MM.1S (cell line): ENCODE data around the gene ANKRD65.
"Not testable (repeated sequence)": the region's sequence is repeated elsewhere in the genome, so short reads cannot be mapped to it uniquely, and the experiment has no call there.

ENCODE experiments used
- DNase-seq: peaks from one replicate; pipeline ENCODE4 v3.0.0-alpha.2; 2015
- H2AFZ ChIP-seq: fragments of 300-600 bp; sonication (generic); 2 replicates; pipeline ENCODE4 v1.6.0; 2016; ENCODE audit warnings: antibody characterized with exemption, low read length
- H3F3A ChIP-seq: fragments of 300-600 bp; sonication (generic); 2 replicates; pipeline ENCODE4 v1.6.1; 2016; ENCODE audit warnings: mild to moderate bottlenecking, antibody characterized with exemption, low read length, moderate library complexity, mixed read lengths; ENCODE audit not compliant: insufficient read depth
- H3K27ac ChIP-seq: fragments of 300-600 bp; sonication (generic); 2 replicates; pipeline ENCODE4 v1.5.1; 2016; ENCODE audit warnings: mild to moderate bottlenecking, low read length
- H3K27me3 ChIP-seq: fragments of 300-600 bp; sonication (generic); replicated peaks from 2 replicates; pipeline ENCODE4 v1.6.0; 2016; ENCODE audit warnings: low read length; ENCODE audit not compliant: insufficient read depth
- H3K36me3 ChIP-seq: fragments of 300-600 bp; sonication (generic); replicated peaks from 2 replicates; pipeline ENCODE4 v1.6.1; 2016; ENCODE audit warnings: mild to moderate bottlenecking, low read length, mixed read lengths; ENCODE audit not compliant: insufficient read depth
- H3K4me1 ChIP-seq: fragments of 300-600 bp; sonication (generic); 2 replicates; pipeline ENCODE4 v1.6.1; 2016; ENCODE audit warnings: low read length, mixed read lengths
- H3K4me2 ChIP-seq: fragments of 300-600 bp; sonication (generic); 2 replicates; pipeline ENCODE4 v1.6.0; 2016; ENCODE audit warnings: low read depth, low read length
- H3K4me3 ChIP-seq: fragments of 300-600 bp; sonication (generic); 2 replicates; pipeline ENCODE4 v1.5.1; 2016; ENCODE audit warnings: low read length, mixed read lengths
- H3K79me2 ChIP-seq: fragments of 300-600 bp; sonication (generic); 2 replicates; pipeline ENCODE4 v1.6.1; 2016; ENCODE audit warnings: mixed run types, low read length, mixed read lengths
- H3K9ac ChIP-seq: fragments of 300-600 bp; sonication (generic); 2 replicates; pipeline ENCODE4 v1.6.1; 2016; ENCODE audit warnings: low read length, mixed read lengths
- H3K9me2 ChIP-seq: fragments of 300-600 bp; sonication (generic); replicated peaks from 2 replicates; pipeline ENCODE4 v1.6.1; 2016; ENCODE audit warnings: mild to moderate bottlenecking, low read length, mixed read lengths; ENCODE audit not compliant: insufficient read depth
- H3K9me3 ChIP-seq: fragments of 300-600 bp; sonication (generic); replicated peaks from 2 replicates; pipeline ENCODE4 v1.6.1; 2016; ENCODE audit warnings: mild to moderate bottlenecking, low read length, mixed read lengths; ENCODE audit not compliant: insufficient read depth
- H4K20me1 ChIP-seq: fragments of 300-600 bp; sonication (generic); 2 replicates; pipeline ENCODE4 v1.6.1; 2016; ENCODE audit warnings: mild to moderate bottlenecking, low read length, moderate library complexity, mixed read lengths; ENCODE audit not compliant: insufficient read depth
- EZH2 ChIP-seq: fragments of 300-600 bp; sonication (generic); optimal IDR thresholded peaks from 2 replicates; pipeline ENCODE3; 2017; ENCODE audit warnings: low read depth, mild to moderate bottlenecking, antibody characterized with exemption, low read length, mixed read lengths
- EZH2phosphoT487 ChIP-seq: fragments of 300-600 bp; sonication (generic); IDR thresholded peaks from 2 replicates; pipeline ENCODE4 v1.6.1; 2018; ENCODE audit warnings: antibody characterized with exemption, low read length
- TF ChIP-seq, protein P1 (sequence below): fragments of 300-600 bp; sonication (generic); IDR thresholded peaks from 2 replicates; pipeline ENCODE4 v1.5.1; 2016; ENCODE audit warnings: antibody characterized with exemption, low read length, mixed read lengths

ANKRD65 gene

DNA sequence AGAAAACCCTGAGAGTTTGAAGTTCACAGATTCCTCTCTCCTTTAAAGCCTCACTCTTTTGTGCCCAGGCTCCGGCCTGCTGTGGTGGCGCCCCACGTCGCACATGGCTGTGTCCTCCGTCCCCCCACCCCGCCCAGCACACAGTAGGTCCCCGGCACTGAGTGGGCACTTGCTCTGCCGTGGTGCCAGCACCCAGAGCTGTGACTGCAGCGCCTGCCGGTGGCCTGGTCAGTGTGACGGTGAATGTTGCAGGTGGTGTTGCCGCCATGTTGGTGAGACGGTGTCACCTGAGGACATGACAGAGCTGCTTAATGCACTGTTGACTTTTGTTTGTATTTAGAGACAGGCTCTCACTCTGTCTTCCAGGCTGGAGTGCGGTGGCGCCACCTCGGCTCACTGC lies 31.8 kb upstream of the ANKRD65 start:
- Histone ChIP-seq H3K27me3 (peaks cover 59% of the 10 kb centered on the region), H4K20me1 (no peaks in the 10 kb centered on the region)

DNA sequence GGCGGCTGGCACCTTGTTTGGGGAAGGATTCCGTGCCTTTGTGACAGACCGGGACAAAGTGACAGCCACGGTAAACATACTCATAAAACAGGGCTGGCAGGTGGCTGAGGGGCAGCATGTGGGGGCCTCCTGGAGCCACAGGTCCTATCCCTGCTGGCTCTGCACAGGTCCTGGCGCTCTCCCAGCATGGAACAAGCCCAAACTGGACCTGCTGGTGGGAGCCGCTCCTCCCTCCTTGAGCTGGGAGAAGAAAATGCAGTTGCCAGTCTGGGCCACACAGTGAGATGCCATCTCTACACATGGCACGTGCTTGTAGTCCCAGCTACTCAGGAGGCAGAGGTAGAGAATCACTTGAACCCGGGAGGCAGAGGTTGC lies 31.3 kb upstream of the ANKRD65 start:
- DNase-seq, H3K36me3 ChIP-seq, H3K4me3 ChIP-seq, H3K9me3 ChIP-seq, H3K9me2 ChIP-seq, H4K20me1 ChIP-seq, H3F3A ChIP-seq, H3K79me2 ChIP-seq, H3K27ac ChIP-seq, H3K4me2 ChIP-seq, H2AFZ ChIP-seq, H3K4me1 ChIP-seq, H3K9ac ChIP-seq: not testable (repeated sequence)
- peaks cover 55% of the 10 kb centered on the region for H3K27me3 ChIP-seq

More for the DNA sequence above, 31.8 kb upstream of the ANKRD65 start:
- no peak overlapping the region for H3K27ac ChIP-seq
- H3K36me3 ChIP-seq: no peaks in the 10 kb centered on the region
- no peaks in the 10 kb centered on the region for H3K4me1 ChIP-seq
- no peak overlapping the region for H3K4me3 ChIP-seq
- no peaks in the 10 kb centered on the region for H3K9me3 ChIP-seq
- no peaks in the 10 kb centered on the region for H3K9me2 ChIP-seq
- no peaks in the 10 kb centered on the region for H3K79me2 ChIP-seq
- TF ChIP-seq EZH2phosphoT487 (no peak), EZH2 (no peak)
- TF ChIP-seq, protein P1, sequence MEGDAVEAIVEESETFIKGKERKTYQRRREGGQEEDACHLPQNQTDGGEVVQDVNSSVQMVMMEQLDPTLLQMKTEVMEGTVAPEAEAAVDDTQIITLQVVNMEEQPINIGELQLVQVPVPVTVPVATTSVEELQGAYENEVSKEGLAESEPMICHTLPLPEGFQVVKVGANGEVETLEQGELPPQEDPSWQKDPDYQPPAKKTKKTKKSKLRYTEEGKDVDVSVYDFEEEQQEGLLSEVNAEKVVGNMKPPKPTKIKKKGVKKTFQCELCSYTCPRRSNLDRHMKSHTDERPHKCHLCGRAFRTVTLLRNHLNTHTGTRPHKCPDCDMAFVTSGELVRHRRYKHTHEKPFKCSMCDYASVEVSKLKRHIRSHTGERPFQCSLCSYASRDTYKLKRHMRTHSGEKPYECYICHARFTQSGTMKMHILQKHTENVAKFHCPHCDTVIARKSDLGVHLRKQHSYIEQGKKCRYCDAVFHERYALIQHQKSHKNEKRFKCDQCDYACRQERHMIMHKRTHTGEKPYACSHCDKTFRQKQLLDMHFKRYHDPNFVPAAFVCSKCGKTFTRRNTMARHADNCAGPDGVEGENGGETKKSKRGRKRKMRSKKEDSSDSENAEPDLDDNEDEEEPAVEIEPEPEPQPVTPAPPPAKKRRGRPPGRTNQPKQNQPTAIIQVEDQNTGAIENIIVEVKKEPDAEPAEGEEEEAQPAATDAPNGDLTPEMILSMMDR: no peak
- no peaks in the 10 kb centered on the region for H3F3A ChIP-seq
- H2AFZ ChIP-seq: no peak overlapping the region
- DNase-seq: no peak
- no peak overlapping the region for H3K9ac ChIP-seq
- H3K4me2 ChIP-seq: no peak overlapping the region

DNA sequence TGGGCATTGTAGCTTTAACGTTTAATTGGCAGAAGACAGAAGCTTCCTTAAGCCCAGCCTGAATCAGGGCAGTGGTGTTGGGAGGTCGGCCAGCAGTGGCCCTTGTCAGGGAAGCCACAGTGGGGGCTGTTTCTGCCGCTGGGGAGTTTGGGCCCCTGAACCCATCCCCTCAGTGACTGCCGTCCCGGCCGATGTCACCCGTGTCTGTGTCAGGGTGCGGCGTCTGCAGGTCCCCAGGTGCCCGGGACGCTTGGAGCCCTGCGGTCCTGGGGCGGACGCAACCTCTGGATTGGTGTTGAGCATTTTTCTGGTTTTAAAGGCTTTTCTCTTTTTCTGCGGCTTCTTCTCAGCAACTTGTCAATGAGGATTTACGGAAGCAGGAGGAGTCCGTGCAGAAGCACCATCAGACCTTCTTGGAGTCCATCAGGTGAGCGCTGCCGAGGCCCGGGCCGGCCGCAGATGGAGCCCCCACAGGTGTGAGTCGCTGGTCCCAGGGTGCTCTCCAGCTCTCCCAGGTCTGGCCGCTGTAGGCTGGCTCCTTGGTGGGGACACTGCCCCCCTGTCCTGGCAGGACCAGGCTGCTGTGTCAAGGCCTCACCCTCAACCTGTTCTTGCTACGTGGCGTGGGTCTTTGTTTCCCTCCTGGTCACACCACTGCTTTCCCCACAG lies 30.8 kb upstream of the ANKRD65 start:
- TF ChIP-seq EZH2phosphoT487: no peak
- no peak for TF ChIP-seq EZH2
- TF ChIP-seq, protein P1: no peak
- Histone ChIP-seq H4K20me1 (no peaks in the 10 kb centered on the region), H3K27me3 (peaks cover 51% of the 10 kb centered on the region), H3F3A (no peaks in the 10 kb centered on the region), H3K4me1 (no peaks in the 10 kb centered on the region), H3K9me2 (no peaks in the 10 kb centered on the region), H2AFZ (no peak overlapping the region), H3K27ac (no peak overlapping the region), H3K9ac (no peak overlapping the region), H3K79me2 (no peaks in the 10 kb centered on the region), H3K36me3 (no peaks in the 10 kb centered on the region), H3K4me2 (no peak overlapping the region), H3K4me3 (no peak overlapping the region), H3K9me3 (no peaks in the 10 kb centered on the region)
- no peak for DNase-seq

DNA sequence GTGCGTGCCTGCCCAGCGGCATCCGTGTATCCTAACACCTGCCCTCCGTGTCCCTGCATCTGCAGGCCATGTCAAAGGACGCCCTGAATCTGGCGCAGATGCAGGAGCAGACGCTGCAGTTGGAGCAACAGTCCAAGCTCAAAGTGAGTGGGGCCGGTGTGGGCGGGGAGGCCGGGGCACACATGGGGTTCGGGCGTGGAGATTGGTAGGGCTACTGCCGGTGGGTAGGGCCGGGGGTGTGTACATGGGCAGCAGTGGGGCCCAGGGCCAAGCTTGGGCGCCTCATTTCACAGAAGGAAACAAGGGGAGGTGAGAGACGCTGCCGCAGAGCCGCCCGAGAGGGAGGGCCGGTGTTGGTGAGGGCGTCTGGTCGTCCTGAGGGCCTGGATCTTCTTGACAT lies 29.5 kb upstream of the ANKRD65 start:
- not testable (repeated sequence) for H3K36me3 ChIP-seq, H3K27ac ChIP-seq, H3K4me3 ChIP-seq, H3K9ac ChIP-seq, H3F3A ChIP-seq, H3K4me1 ChIP-seq, H3K9me2 ChIP-seq, H3K79me2 ChIP-seq, H2AFZ ChIP-seq, DNase-seq, H4K20me1 ChIP-seq, H3K4me2 ChIP-seq, H3K9me3 ChIP-seq
- H3K27me3 ChIP-seq: peaks cover 49% of the 10 kb centered on the region
